Measurements from ENCODE around the gene ZNRF1.

DNA sequence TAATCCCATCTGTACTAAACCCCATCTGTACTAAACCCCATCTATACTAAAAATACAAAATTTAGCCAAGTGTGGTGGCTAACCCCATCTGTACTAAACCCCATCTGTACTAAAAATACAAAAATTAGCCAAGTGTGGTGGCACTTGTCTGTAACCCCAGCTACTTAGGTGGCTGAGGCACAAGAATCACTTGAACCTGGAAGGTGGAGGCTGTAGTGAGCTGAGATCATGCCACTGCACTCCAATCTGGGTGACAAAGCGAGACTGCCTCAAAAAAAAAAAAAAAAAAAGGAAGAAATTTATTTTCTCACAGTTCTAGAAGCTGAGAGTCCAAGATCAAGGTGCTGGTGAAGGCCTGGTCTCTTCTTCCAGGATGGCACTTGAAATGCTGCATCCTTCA is 161.6 kb downstream of the ZNRF1 start:
- TF ChIP-seq POLR2A (IDR thresholded peaks at IDR 0.05), result no peak
- TF ChIP-seq, protein P1, sequence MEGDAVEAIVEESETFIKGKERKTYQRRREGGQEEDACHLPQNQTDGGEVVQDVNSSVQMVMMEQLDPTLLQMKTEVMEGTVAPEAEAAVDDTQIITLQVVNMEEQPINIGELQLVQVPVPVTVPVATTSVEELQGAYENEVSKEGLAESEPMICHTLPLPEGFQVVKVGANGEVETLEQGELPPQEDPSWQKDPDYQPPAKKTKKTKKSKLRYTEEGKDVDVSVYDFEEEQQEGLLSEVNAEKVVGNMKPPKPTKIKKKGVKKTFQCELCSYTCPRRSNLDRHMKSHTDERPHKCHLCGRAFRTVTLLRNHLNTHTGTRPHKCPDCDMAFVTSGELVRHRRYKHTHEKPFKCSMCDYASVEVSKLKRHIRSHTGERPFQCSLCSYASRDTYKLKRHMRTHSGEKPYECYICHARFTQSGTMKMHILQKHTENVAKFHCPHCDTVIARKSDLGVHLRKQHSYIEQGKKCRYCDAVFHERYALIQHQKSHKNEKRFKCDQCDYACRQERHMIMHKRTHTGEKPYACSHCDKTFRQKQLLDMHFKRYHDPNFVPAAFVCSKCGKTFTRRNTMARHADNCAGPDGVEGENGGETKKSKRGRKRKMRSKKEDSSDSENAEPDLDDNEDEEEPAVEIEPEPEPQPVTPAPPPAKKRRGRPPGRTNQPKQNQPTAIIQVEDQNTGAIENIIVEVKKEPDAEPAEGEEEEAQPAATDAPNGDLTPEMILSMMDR (IDR thresholded peaks at IDR 0.05 in 8 of 11, conservative IDR thresholded peaks at IDR 0.05 in 3 of 11), result no peak
